ENCODE data around the gene DNAH10.
A peak's percentile ranks its signal among the peaks of the same experiment; 100 is the strongest.

Gene DNAH10

GRCh38 chr12:123765504-123766035 is 3.5 kb downstream of the DNAH10 start:
- DNase-seq: no peak
- peaks cover 5 to 38% (median 30%) of the 10 kb centered on the region in 4 experiments for H3K4me1 ChIP-seq (ENCODE audit: control extremely low read depth in 1 of 4, control insufficient read depth in 4 of 4, insufficient read depth in 4 of 4, low read length in 3 of 4)
- H3K4me3 ChIP-seq (ENCODE audit: control insufficient read depth in 1 of 7, extremely low read depth in 1 of 7, insufficient read depth in 4 of 7, low read depth in 2 of 7, low read length in 6 of 7): no peak overlapping the region
- no peaks in the 10 kb centered on the region for H3K9me3 ChIP-seq (ENCODE audit: control extremely low read depth in 1 of 5, control insufficient read depth in 4 of 5, insufficient read depth in 2 of 5, low read depth in 1 of 5, low read length in 4 of 5)
- ChIA-PET CTCF (no interaction called here), POLR2A (no interaction called here)
- H3K27me3 ChIP-seq (replicated peaks in 2 of 5; ENCODE audit: control insufficient read depth in 4 of 5, insufficient read depth in 5 of 5, low read length in 4 of 5): no peaks in the 10 kb centered on the region
- H3K27ac ChIP-seq (ENCODE audit: insufficient read depth in 1 of 2, low read depth in 1 of 2, low read length in 2 of 2, poor library complexity in 1 of 2, severe bottlenecking in 2 of 2): no peak overlapping the region
- WGBS (ENCODE audit: insufficient coverage): 92% methylated on average over 2 of the region's 2 CpGs
- H3K36me3 ChIP-seq (ENCODE audit: control insufficient read depth in 4 of 4, insufficient read depth in 4 of 4, low read length in 3 of 4): peaks cover 0 to under 1% (median under 1%) of the 10 kb centered on the region in 4 experiments

GRCh38 chr12:123767613-123768012 is 5.5 kb downstream of the DNAH10 start:
- Histone ChIP-seq H3K9me3 (ENCODE audit: control extremely low read depth in 1 of 5, control insufficient read depth in 4 of 5, insufficient read depth in 2 of 5, low read depth in 1 of 5, low read length in 4 of 5) (no peaks in the 10 kb centered on the region), H3K27ac (ENCODE audit: insufficient read depth in 1 of 2, low read depth in 1 of 2, low read length in 2 of 2, poor library complexity in 1 of 2, severe bottlenecking in 2 of 2) (peak overlapping the region in 1 of 2 experiments; percentile 70), H3K4me1 (ENCODE audit: control extremely low read depth in 1 of 4, control insufficient read depth in 4 of 4, insufficient read depth in 4 of 4, low read length in 3 of 4) (peaks cover 0 to 25% (median 19%) of the 10 kb centered on the region in 4 experiments), H3K27me3 (replicated peaks in 2 of 5; ENCODE audit: control insufficient read depth in 4 of 5, insufficient read depth in 5 of 5, low read length in 4 of 5) (no peaks in the 10 kb centered on the region), H3K36me3 (ENCODE audit: control insufficient read depth in 4 of 4, insufficient read depth in 4 of 4, low read length in 3 of 4) (no peaks in the 10 kb centered on the region), H3K4me3 (ENCODE audit: control insufficient read depth in 1 of 7, extremely low read depth in 1 of 7, insufficient read depth in 4 of 7, low read depth in 2 of 7, low read length in 6 of 7) (peak overlapping the region in 5 of 7 experiments; percentile 31 to 64 (median 52))
- POLR2A ChIA-PET: no interaction called here
- DNase-seq: peak; percentile 90 to 99 (median 98)
- WGBS (ENCODE audit: insufficient coverage): 0% methylated on average over 9 of the region's 9 CpGs
- CTCF ChIA-PET: no interaction called here

- CTCF ChIA-PET: interaction anchor here (1.4 kb wide), 1 partner anchor 26 kb away, joined by 3 read pairs; no protein-coding TSS in a partner anchor
- whole genome bisulfite sequencing (ENCODE audit: insufficient coverage): 100% methylated on average over 5 of the region's 7 CpGs
- H3K36me3 ChIP-seq (ENCODE audit: control insufficient read depth in 4 of 4, insufficient read depth in 4 of 4, low read length in 3 of 4): no peaks in the 10 kb centered on the region
- no peaks in the 10 kb centered on the region for H3K27me3 ChIP-seq (replicated peaks in 2 of 5; ENCODE audit: control insufficient read depth in 4 of 5, insufficient read depth in 5 of 5, low read length in 4 of 5)
- no peak overlapping the region for H3K4me3 ChIP-seq (ENCODE audit: control insufficient read depth in 1 of 7, extremely low read depth in 1 of 7, insufficient read depth in 4 of 7, low read depth in 2 of 7, low read length in 6 of 7)
- peaks cover 0 to 19% (median 18%) of the 10 kb centered on the region in 4 experiments for H3K4me1 ChIP-seq (ENCODE audit: control extremely low read depth in 1 of 4, control insufficient read depth in 4 of 4, insufficient read depth in 4 of 4, low read length in 3 of 4)
- no peak overlapping the region for H3K27ac ChIP-seq (ENCODE audit: insufficient read depth in 1 of 2, low read depth in 1 of 2, low read length in 2 of 2, poor library complexity in 1 of 2, severe bottlenecking in 2 of 2)
- H3K9me3 ChIP-seq (ENCODE audit: control extremely low read depth in 1 of 5, control insufficient read depth in 4 of 5, insufficient read depth in 2 of 5, low read depth in 1 of 5, low read length in 4 of 5): peaks cover 2 to 7% (median 3%) of the 10 kb centered on the region in 5 experiments
- POLR2A ChIA-PET: interaction anchor here (1.1 kb wide), 1 partner anchor 90 kb away, joined by 3 read pairs; no protein-coding TSS in a partner anchor
- no peak for DNase-seq
These were observed 9.2 kb downstream of the DNAH10 start for GRCh38 chr12:123771261-123771660.

- Histone ChIP-seq H3K27me3 (replicated peaks in 2 of 5; ENCODE audit: control insufficient read depth in 4 of 5, insufficient read depth in 5 of 5, low read length in 4 of 5) (no peaks in the 10 kb centered on the region), H3K36me3 (ENCODE audit: control insufficient read depth in 4 of 4, insufficient read depth in 4 of 4, low read length in 3 of 4) (no peaks in the 10 kb centered on the region), H3K4me3 (ENCODE audit: control insufficient read depth in 1 of 7, extremely low read depth in 1 of 7, insufficient read depth in 4 of 7, low read depth in 2 of 7, low read length in 6 of 7) (no peak overlapping the region), H3K9me3 (ENCODE audit: control extremely low read depth in 1 of 5, control insufficient read depth in 4 of 5, insufficient read depth in 2 of 5, low read depth in 1 of 5, low read length in 4 of 5) (peaks cover 2 to 7% (median 3%) of the 10 kb centered on the region in 5 experiments), H3K4me1 (ENCODE audit: control extremely low read depth in 1 of 4, control insufficient read depth in 4 of 4, insufficient read depth in 4 of 4, low read length in 3 of 4) (peaks cover 0 to 17% (median 16%) of the 10 kb centered on the region in 4 experiments), H3K27ac (ENCODE audit: insufficient read depth in 1 of 2, low read depth in 1 of 2, low read length in 2 of 2, poor library complexity in 1 of 2, severe bottlenecking in 2 of 2) (no peak overlapping the region)
- ChIA-PET POLR2A (no interaction called here), CTCF (interaction anchor here (0.8 kb wide), 1 partner anchor 60 kb away, joined by 3 read pairs; the partner anchor contains the start of gene ATP6V0A2)
- 100% methylated on average over 4 of the region's 5 CpGs for WGBS (ENCODE audit: insufficient coverage)
- no peak for DNase-seq
These were observed 10.0 kb downstream of the DNAH10 start for GRCh38 chr12:123772074-123772473.

GRCh38 chr12:123773375-123773774 is 11.3 kb downstream of the DNAH10 start:
- ChIA-PET CTCF (no interaction called here), POLR2A (no interaction called here)
- Histone ChIP-seq H3K4me1 (ENCODE audit: control extremely low read depth in 1 of 4, control insufficient read depth in 4 of 4, insufficient read depth in 4 of 4, low read length in 3 of 4) (peaks cover 0 to 7% (median 4%) of the 10 kb centered on the region in 4 experiments), H3K27me3 (replicated peaks in 2 of 5; ENCODE audit: control insufficient read depth in 4 of 5, insufficient read depth in 5 of 5, low read length in 4 of 5) (no peaks in the 10 kb centered on the region), H3K27ac (ENCODE audit: insufficient read depth in 1 of 2, low read depth in 1 of 2, low read length in 2 of 2, poor library complexity in 1 of 2, severe bottlenecking in 2 of 2) (no peak overlapping the region), H3K36me3 (ENCODE audit: control insufficient read depth in 4 of 4, insufficient read depth in 4 of 4, low read length in 3 of 4) (no peaks in the 10 kb centered on the region), H3K9me3 (ENCODE audit: control extremely low read depth in 1 of 5, control insufficient read depth in 4 of 5, insufficient read depth in 2 of 5, low read depth in 1 of 5, low read length in 4 of 5) (peaks cover 2 to 7% (median 3%) of the 10 kb centered on the region in 5 experiments), H3K4me3 (ENCODE audit: control insufficient read depth in 1 of 7, extremely low read depth in 1 of 7, insufficient read depth in 4 of 7, low read depth in 2 of 7, low read length in 6 of 7) (no peak overlapping the region)
- DNase-seq: no peak
- WGBS (ENCODE audit: insufficient coverage): 100% methylated on average over 1 of the region's 1 CpG

- ChIA-PET CTCF (no interaction called here), POLR2A (no interaction called here)
- no peak for DNase-seq
- no peaks in the 10 kb centered on the region for H3K4me1 ChIP-seq (ENCODE audit: control extremely low read depth in 1 of 4, control insufficient read depth in 4 of 4, insufficient read depth in 4 of 4, low read length in 3 of 4)
- no peaks in the 10 kb centered on the region for H3K27me3 ChIP-seq (replicated peaks in 2 of 5; ENCODE audit: control insufficient read depth in 4 of 5, insufficient read depth in 5 of 5, low read length in 4 of 5)
- no peak overlapping the region for H3K4me3 ChIP-seq (ENCODE audit: control insufficient read depth in 1 of 7, extremely low read depth in 1 of 7, insufficient read depth in 4 of 7, low read depth in 2 of 7, low read length in 6 of 7)
- peaks cover 0 to 4% (median 0%) of the 10 kb centered on the region in 5 experiments for H3K9me3 ChIP-seq (ENCODE audit: control extremely low read depth in 1 of 5, control insufficient read depth in 4 of 5, insufficient read depth in 2 of 5, low read depth in 1 of 5, low read length in 4 of 5)
- no peaks in the 10 kb centered on the region for H3K36me3 ChIP-seq (ENCODE audit: control insufficient read depth in 4 of 4, insufficient read depth in 4 of 4, low read length in 3 of 4)
- H3K27ac ChIP-seq (ENCODE audit: insufficient read depth in 1 of 2, low read depth in 1 of 2, low read length in 2 of 2, poor library complexity in 1 of 2, severe bottlenecking in 2 of 2): no peak overlapping the region
These were observed 17.4 kb downstream of the DNAH10 start for GRCh38 chr12:123779551-123779950.

- 83% methylated on average over 9 of the region's 10 CpGs for WGBS (ENCODE audit: insufficient coverage)
- POLR2A ChIA-PET: no interaction called here
- DNase-seq: no peak
- no peak overlapping the region for H3K27ac ChIP-seq (ENCODE audit: insufficient read depth in 1 of 2, low read depth in 1 of 2, low read length in 2 of 2, poor library complexity in 1 of 2, severe bottlenecking in 2 of 2)
- H3K9me3 ChIP-seq (ENCODE audit: control extremely low read depth in 1 of 5, control insufficient read depth in 4 of 5, insufficient read depth in 2 of 5, low read depth in 1 of 5, low read length in 4 of 5): peaks cover 0 to 4% (median 0%) of the 10 kb centered on the region in 5 experiments
- no peaks in the 10 kb centered on the region for H3K27me3 ChIP-seq (replicated peaks in 2 of 5; ENCODE audit: control insufficient read depth in 4 of 5, insufficient read depth in 5 of 5, low read length in 4 of 5)
- CTCF ChIA-PET: interaction anchor here (0.6 kb wide), 1 partner anchor 17 kb away, joined by 3 read pairs; no protein-coding TSS in a partner anchor
- no peak overlapping the region for H3K4me3 ChIP-seq (ENCODE audit: control insufficient read depth in 1 of 7, extremely low read depth in 1 of 7, insufficient read depth in 4 of 7, low read depth in 2 of 7, low read length in 6 of 7)
- no peaks in the 10 kb centered on the region for H3K36me3 ChIP-seq (ENCODE audit: control insufficient read depth in 4 of 4, insufficient read depth in 4 of 4, low read length in 3 of 4)
- no peaks in the 10 kb centered on the region for H3K4me1 ChIP-seq (ENCODE audit: control extremely low read depth in 1 of 4, control insufficient read depth in 4 of 4, insufficient read depth in 4 of 4, low read length in 3 of 4)
These were observed 21.1 kb downstream of the DNAH10 start for GRCh38 chr12:123782997-123783792.
